B cell (primary cell): ENCODE results near the gene MUS81. TPM values are rescaled to one million over a fixed set of nuclear protein-coding genes. Genes with fewer than 3 reads are reported as not detected.

Experiments used
- ATAC-seq: fragments of 200-7000 bp; cut with Tn5 transposase; one replicate; pipeline ENCODE4 v1.10.0; 2021; ENCODE audit warnings: low read depth, mild to moderate bottlenecking, moderate number of reproducible peaks, moderate library complexity
- CTCF ChIA-PET: fragments of 350-600 bp; sonication (Branson Sonifier 250); formaldehyde crosslinking; loops from one replicate; lab custom pipeline; 2021; ENCODE audit warnings: antibody characterized with exemption, inconsistent platforms; lab: Charles Lee
- POLR2A ChIA-PET: fragments of 350-600 bp; sonication (Branson Sonifier 250); formaldehyde crosslinking; loops from one replicate; lab custom pipeline; 2021; ENCODE audit warnings: antibody characterized with exemption; lab: Charles Lee
- DNase-seq: peaks from one replicate; pipeline ENCODE4 v3.0.0; 2013
- H2AFZ ChIP-seq: 2 replicates; pipeline ENCODE4 v1.6.1; 2012; ENCODE audit warnings: mild to moderate bottlenecking, low read depth, low read length; ENCODE audit not compliant: insufficient read depth, poor library complexity, severe bottlenecking
- H3K27ac ChIP-seq, 2 donors: 1 replicate in 1 of 2; 2 replicates in 1 of 2; pipeline ENCODE4 v1.5.1; 2012 to 2013; ENCODE audit warnings: low read length in 2 of 2, mild to moderate bottlenecking in 2 of 2, moderate library complexity in 1 of 2
- H3K27me3 ChIP-seq, 4 experiments: fragments of 200-600 bp in 1 of 4; sonication (generic) in 1 of 4; replicated peaks in 1 of 4; 1 replicate in 2 of 4; 2 replicates in 2 of 4; pipeline versions ENCODE4 v1.6.1 to v1.7.0; 2013 to 2016; ENCODE audit warnings: low read length in 3 of 4, mild to moderate bottlenecking in 2 of 4, mixed read lengths in 1 of 4, moderate library complexity in 1 of 4; ENCODE audit not compliant: insufficient read depth in 4 of 4, control insufficient read depth in 3 of 4; ENCODE audit errors: control extremely low read depth in 1 of 4
- H3K36me3 ChIP-seq, 2 experiments: replicated peaks in 1 of 2; 1 replicate in 1 of 2; 2 replicates in 1 of 2; pipeline versions ENCODE4 v1.6.1 to v1.7.1; 2013; ENCODE audit warnings: low read length in 1 of 2; ENCODE audit not compliant: insufficient read depth in 2 of 2, control insufficient read depth in 1 of 2; ENCODE audit errors: control extremely low read depth in 1 of 2, extremely low read depth in 1 of 2
- H3K4me1 ChIP-seq, 2 donors: fragments of 200-600 bp in 1 of 2; sonication (generic) in 1 of 2; 1 replicate in 1 of 2; 2 replicates in 1 of 2; pipeline versions ENCODE4 v1.5.1 to v1.6.1; 2013 to 2017; ENCODE audit warnings: low read length in 2 of 2; ENCODE audit not compliant: control insufficient read depth in 2 of 2, insufficient read depth in 2 of 2
- H3K4me2 ChIP-seq: replicated peaks from 2 replicates; pipeline ENCODE3; 2012; ENCODE audit warnings: mild to moderate bottlenecking, low read depth, low read length; ENCODE audit not compliant: poor library complexity, severe bottlenecking
- H3K4me3 ChIP-seq, 5 experiments: fragments of 200-600 bp in 1 of 5; sonication (generic) in 1 of 5; 1 replicate in 3 of 5; 2 replicates in 2 of 5; pipeline versions ENCODE4 v1.5.1 to v1.7.0; 2011 to 2016; ENCODE audit warnings: low read length in 4 of 5, mild to moderate bottlenecking in 4 of 5, low read depth in 2 of 5, control low read depth in 1 of 5, moderate library complexity in 1 of 5; ENCODE audit not compliant: insufficient read depth in 1 of 5; ENCODE audit errors: control extremely low read depth in 1 of 5, extremely low read depth in 1 of 5
- H3K79me2 ChIP-seq: fragments of 200-600 bp; sonication (generic); one replicate; pipeline ENCODE4 v1.6.0; 2016; ENCODE audit warnings: low read length; ENCODE audit not compliant: control insufficient read depth, insufficient read depth
- H3K9ac ChIP-seq: fragments of 200-600 bp; sonication (generic); 2 replicates; pipeline ENCODE4 v1.6.1; 2017; ENCODE audit warnings: mild to moderate bottlenecking, low read length, moderate library complexity
- H3K9me3 ChIP-seq, 3 donors: one replicate each; pipeline versions ENCODE4 v1.6.1 to v1.7.1; 2013; ENCODE audit warnings: low read length in 2 of 3; ENCODE audit not compliant: control insufficient read depth in 2 of 3, insufficient read depth in 1 of 3; ENCODE audit errors: control extremely low read depth in 1 of 3
- H4K20me1 ChIP-seq: 2 replicates; pipeline ENCODE4 v1.6.0; 2012; ENCODE audit warnings: mild to moderate bottlenecking, low read length; ENCODE audit not compliant: insufficient read depth, control insufficient read depth, poor library complexity, severe bottlenecking
- H3K27ac Mint-ChIP-seq: one replicate; pipeline ENCODE4 v1.8.0; 2021; ENCODE audit warnings: mixed read lengths
- H3K27me3 Mint-ChIP-seq: one replicate; pipeline ENCODE4 v1.8.0; 2021; ENCODE audit warnings: mixed read lengths
- H3K4me1 Mint-ChIP-seq: one replicate; pipeline ENCODE4 v1.8.0; 2021; ENCODE audit warnings: mixed read lengths
- H3K4me3 Mint-ChIP-seq: one replicate; pipeline ENCODE4 v1.8.0; 2021; ENCODE audit warnings: mixed read lengths
- H3K9me3 Mint-ChIP-seq: one replicate; pipeline ENCODE4 v1.8.0; 2022; ENCODE audit warnings: mixed read lengths; ENCODE audit not compliant: insufficient read depth
- CTCF ChIP-seq: fragments of 200-600 bp; IDR thresholded peaks from one replicate; pipeline ENCODE4 v1.8.0; 2022; ENCODE audit warnings: antibody characterized with exemption, mild to moderate bottlenecking
- EZH2 ChIP-seq: IDR thresholded peaks from 2 replicates; pipeline ENCODE4 v1.6.1; 2012; ENCODE audit warnings: borderline replicate concordance, low read depth, mild to moderate bottlenecking, moderate library complexity, low read length; ENCODE audit not compliant: insufficient read depth, poor library complexity, severe bottlenecking
- WGBS: methylation state at CpG from one replicate; pipeline ENCODE4 v1.1.5; 2013; ENCODE audit warnings: missing lambda C conversion rate; ENCODE audit not compliant: insufficient coverage; 5-methylcytosine and 5-hydroxymethylcytosine counted together
- intact Hi-C: fragments of 100-400 bp; cut with micrococcal nuclease; formaldehyde crosslinking; loops from one replicate; pipeline ENCODE4 v1.10.0; 2022
- polyA minus RNA-seq: library from RNA; depleted of rRNA, polyadenylated mRNA; stranded (reverse); fragments of >200 nt; gene quantifications from 2 replicates; pipeline ENCODE4 v1.2.3, GENCODE V29; 2012
- polyA plus RNA-seq: library from polyadenylated mRNA; depleted of rRNA; stranded (reverse); fragments of >200 nt; gene quantifications from 2 replicates; pipeline ENCODE4 v1.2.3, GENCODE V29; 2012
- total RNA-seq, 2 donors: library from RNA; stranded (reverse); fragments of 120-200 nt in 1 of 2; gene quantifications; 1 replicate in 1 of 2; 2 replicates in 1 of 2; pipeline versions ENCODE4 v1.2.3 to v1.2.4, GENCODE V29; 2013 to 2022

MUS81 gene, protein sequence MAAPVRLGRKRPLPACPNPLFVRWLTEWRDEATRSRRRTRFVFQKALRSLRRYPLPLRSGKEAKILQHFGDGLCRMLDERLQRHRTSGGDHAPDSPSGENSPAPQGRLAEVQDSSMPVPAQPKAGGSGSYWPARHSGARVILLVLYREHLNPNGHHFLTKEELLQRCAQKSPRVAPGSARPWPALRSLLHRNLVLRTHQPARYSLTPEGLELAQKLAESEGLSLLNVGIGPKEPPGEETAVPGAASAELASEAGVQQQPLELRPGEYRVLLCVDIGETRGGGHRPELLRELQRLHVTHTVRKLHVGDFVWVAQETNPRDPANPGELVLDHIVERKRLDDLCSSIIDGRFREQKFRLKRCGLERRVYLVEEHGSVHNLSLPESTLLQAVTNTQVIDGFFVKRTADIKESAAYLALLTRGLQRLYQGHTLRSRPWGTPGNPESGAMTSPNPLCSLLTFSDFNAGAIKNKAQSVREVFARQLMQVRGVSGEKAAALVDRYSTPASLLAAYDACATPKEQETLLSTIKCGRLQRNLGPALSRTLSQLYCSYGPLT
- 71.1 and 74.5 TPM in 2 replicates for total RNA-seq
- total RNA-seq (2013) = 54.5 TPM
- polyA plus RNA-seq = 134 and 135 TPM in 2 replicates
- polyA minus RNA-seq = 73.2 and 79.0 TPM in 2 replicates

GRCh38 chr11:65860278-65861164 is at the start of gene MUS81:
TSS of gene MUS81 (plus strand) at chr11:65860433. CDS start at chr11:65860754, 321 bp downstream.
- ATAC-seq = peak; percentile 25
- TF ChIP-seq CTCF (peak; percentile 96), EZH2 (no peak)
- intact Hi-C loops = loop anchor here (1.0 kb wide), 3 partner anchors 24 to 129 kb away; partner anchors contain the start of gene FIBP
- H3K27me3 ChIP-seq = no peaks in the 10 kb centered on the region
- H4K20me1 ChIP-seq = peaks cover 56% of the 10 kb centered on the region
- H3K9me3 ChIP-seq = no peaks in the 10 kb centered on the region
- Mint-ChIP-seq H3K9me3 (no peaks in the 10 kb centered on the region), H3K4me3 (peak within 1 kb of the TSS; percentile 92), H3K4me1 (peaks cover 38% of the 10 kb centered on the region), H3K27me3 (no peaks in the 10 kb centered on the region), H3K27ac (peak within 1 kb of the TSS; percentile 98)
- ChIA-PET CTCF (interaction anchor here (0.5 to 8.6 kb wide), 32 partner anchors 10 to 529 kb away, joined by 3 to 244 read pairs (median 4); partner anchors contain the start of genes AP5B1, BANF1, C11orf68 and CCDC85B), POLR2A (interaction anchor here (0.8 to 4.8 kb wide), 17 partner anchors 10 to 743 kb away, joined by 3 to 65 read pairs (median 8); partner anchors contain the start of genes BANF1, C11orf68, CCDC85B and EIF1AD)
- H3K4me2 ChIP-seq = peak within 1 kb of the TSS; percentile 94
- under 1% methylated on average over 78 of the region's 78 CpGs for WGBS
- H3K4me1 ChIP-seq = peaks cover 27 to 46% of the 10 kb centered on the region in 2 donors
- peaks cover 0 to 53% of the 10 kb centered on the region in 2 experiments for H3K36me3 ChIP-seq
- H3K9ac ChIP-seq = peak within 1 kb of the TSS; percentile 79
- H2AFZ ChIP-seq = peak within 1 kb of the TSS; percentile 85
- H3K4me3 ChIP-seq = peak within 1 kb of the TSS; percentile 81 to 98 (median 95)
- H3K79me2 ChIP-seq = peaks cover 50% of the 10 kb centered on the region
- DNase-seq = peak; percentile 96
- H3K27ac ChIP-seq = peak within 1 kb of the TSS; percentile 77 to 89
